ENCODE measurements around the gene SLC16A7. TPM values are rescaled to one million over a fixed set of nuclear protein-coding genes. Genes with fewer than 3 reads are reported as not detected.
"Not testable (repeated sequence)": the region's sequence is repeated elsewhere in the genome, so short reads cannot be mapped to it uniquely, and the experiment has no call there.

SLC16A7 gene
- total RNA-seq, 2 experiments from 2014 or later: 27.5 to 27.8 TPM

DNA sequence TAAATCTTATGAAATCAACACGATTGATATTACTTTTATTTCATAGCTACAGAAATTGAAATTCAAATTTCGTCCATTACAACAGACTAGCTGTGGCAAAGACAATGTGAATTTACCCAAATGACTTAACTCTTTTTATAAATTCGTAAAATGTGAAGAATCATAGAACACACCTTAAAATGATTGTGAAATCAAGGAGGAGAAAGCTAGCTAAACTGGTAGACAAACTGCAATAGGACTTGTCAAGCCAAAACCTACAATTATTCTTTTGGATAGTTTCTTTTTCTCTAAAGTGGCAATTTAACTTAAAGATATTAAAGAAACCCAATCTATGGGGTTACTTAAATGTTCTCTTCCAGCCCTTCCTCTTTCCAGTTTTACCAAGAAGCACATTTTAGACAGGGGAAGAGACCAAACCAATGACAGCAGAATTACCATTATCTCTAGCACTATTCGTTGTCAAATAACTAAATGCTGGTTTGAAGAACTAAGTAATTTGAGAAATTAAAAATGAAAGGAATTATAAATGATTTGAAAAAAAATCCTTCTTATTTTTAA is 807 bp upstream of the SLC16A7 start:
- H3K9me3 Mint-ChIP-seq: no peaks in the 10 kb centered on the region
- peak overlapping the region; percentile 89 for H3K4me3 Mint-ChIP-seq
- H3K27me3 Mint-ChIP-seq (ENCODE audit: low read depth): no peaks in the 10 kb centered on the region
- no peak for DNase-seq
- peaks cover 42% of the 10 kb centered on the region for H3K4me1 Mint-ChIP-seq (ENCODE audit: low read depth)
- CTCF ChIA-PET: interaction anchor here (0.5 to 1.2 kb wide), 3 partner anchors 13 to 213 kb away, joined by 3 to 5 read pairs (median 3); no protein-coding TSS in a partner anchor
- H3K27ac Mint-ChIP-seq: peak overlapping the region; percentile 98
- H3K36me3 Mint-ChIP-seq (ENCODE audit: low read depth): peaks cover 14% of the 10 kb centered on the region
- intact Hi-C loops (cut with micrococcal nuclease): loop anchor here (1.0 to 5.0 kb wide), 4 partner anchors 16 to 1903 kb away; partner anchors contain the start of gene OS9

- DNase-seq: no peak
- H3K27me3 Mint-ChIP-seq (ENCODE audit: low read depth): no peaks in the 10 kb centered on the region
- H3K36me3 Mint-ChIP-seq (ENCODE audit: low read depth): peaks cover 17% of the 10 kb centered on the region
- intact Hi-C loops (cut with micrococcal nuclease): loop anchor here (1.0 to 5.0 kb wide), 4 partner anchors 16 to 1903 kb away; partner anchors contain the start of gene OS9
- H3K4me3 Mint-ChIP-seq: peak overlapping the region; percentile 89
- no peaks in the 10 kb centered on the region for H3K9me3 Mint-ChIP-seq
- H3K27ac Mint-ChIP-seq: peak overlapping the region; percentile 98
- CTCF ChIA-PET: interaction anchor here (0.6 to 1.2 kb wide), 2 partner anchors 213 to 264 kb away, joined by 3 read pairs; no protein-coding TSS in a partner anchor
- peaks cover 45% of the 10 kb centered on the region for H3K4me1 Mint-ChIP-seq (ENCODE audit: low read depth)
Observed at GRCh38 chr12:59595565-59595882, 305 bp upstream of the SLC16A7 start.

GRCh38 chr12:59597385-59597781 is 1.6 kb downstream of the SLC16A7 start:
- Mint-ChIP-seq H3K36me3 (ENCODE audit: low read depth) (peaks cover 25% of the 10 kb centered on the region), H3K27ac (peak overlapping the region; percentile 98), H3K27me3 (ENCODE audit: low read depth) (no peaks in the 10 kb centered on the region), H3K9me3 (no peaks in the 10 kb centered on the region), H3K4me1 (ENCODE audit: low read depth) (peaks cover 57% of the 10 kb centered on the region), H3K4me3 (peak overlapping the region; percentile 89)
- DNase-seq: peak; percentile 83
- CTCF ChIA-PET: interaction anchor here (0.9 kb wide), 1 partner anchor 49 kb away, joined by 3 read pairs; no protein-coding TSS in a partner anchor
- intact Hi-C loops (cut with micrococcal nuclease): loop anchor here (1.0 to 5.0 kb wide), 10 partner anchors 14 to 1905 kb away; partner anchors contain the start of genes ATP23, MARCHF9 and OS9

GRCh38 chr12:59600171-59600570 is 4.3 kb downstream of the SLC16A7 start:
- Mint-ChIP-seq H3K27me3 (ENCODE audit: low read depth) (no peaks in the 10 kb centered on the region), H3K36me3 (ENCODE audit: low read depth) (peaks cover 37% of the 10 kb centered on the region), H3K4me3 (no peak overlapping the region), H3K9me3 (no peaks in the 10 kb centered on the region), H3K4me1 (ENCODE audit: low read depth) (peaks cover 64% of the 10 kb centered on the region), H3K27ac (no peak overlapping the region)
- CTCF ChIA-PET: no interaction called here
- intact Hi-C loops (cut with micrococcal nuclease): no loop called here
- DNase-seq: no peak

- no peaks in the 10 kb centered on the region for H3K9me3 Mint-ChIP-seq
- no peak overlapping the region for H3K4me3 Mint-ChIP-seq
- intact Hi-C loops (cut with micrococcal nuclease): loop anchor here (2.0 kb wide), 1 partner anchor 15 kb away; no protein-coding TSS in a partner anchor
- no peaks in the 10 kb centered on the region for H3K27me3 Mint-ChIP-seq (ENCODE audit: low read depth)
- H3K4me1 Mint-ChIP-seq (ENCODE audit: low read depth): peaks cover 66% of the 10 kb centered on the region
- H3K36me3 Mint-ChIP-seq (ENCODE audit: low read depth): peaks cover 48% of the 10 kb centered on the region
- DNase-seq: no peak
- CTCF ChIA-PET: interaction anchor here (0.9 kb wide), 1 partner anchor 198 kb away, joined by 3 read pairs; no protein-coding TSS in a partner anchor
- no peak overlapping the region for H3K27ac Mint-ChIP-seq
Observed at GRCh38 chr12:59603754-59604153, 7.9 kb downstream of the SLC16A7 start.

DNA sequence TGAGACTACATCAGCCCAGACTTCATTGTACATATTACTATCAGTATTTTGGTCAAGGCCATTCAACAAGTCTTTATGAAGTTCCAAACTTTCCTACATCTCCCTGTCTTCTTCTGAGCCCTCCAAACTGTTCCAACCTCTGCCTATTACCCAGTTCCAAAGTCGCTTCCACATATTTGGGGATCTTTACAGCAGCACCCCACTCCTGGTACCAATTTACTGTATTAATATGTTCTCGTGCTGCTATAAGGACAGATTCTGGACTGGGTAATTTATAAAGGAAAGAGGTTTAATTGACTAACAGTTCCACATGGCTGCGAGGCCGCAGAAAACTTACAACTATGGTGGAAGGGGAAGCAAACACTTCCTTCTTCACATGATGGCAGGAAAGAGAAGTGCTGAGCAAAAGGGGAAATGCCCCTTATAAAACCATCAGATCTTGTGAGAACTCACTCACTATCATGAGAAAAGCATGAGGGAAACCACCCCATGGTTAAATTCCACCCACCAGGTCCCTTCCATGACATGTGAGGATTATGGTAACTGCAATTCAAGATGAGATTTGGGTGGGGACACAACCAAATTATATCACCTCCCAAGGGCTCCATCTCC is 17.1 kb downstream of the SLC16A7 start:
- intact Hi-C loops (cut with micrococcal nuclease); DNase-seq; H3K4me3 Mint-ChIP-seq; H3K27ac Mint-ChIP-seq; H3K27me3 Mint-ChIP-seq (ENCODE audit: low read depth); CTCF ChIA-PET: not testable (repeated sequence)
- Mint-ChIP-seq H3K36me3 (ENCODE audit: low read depth) (peaks cover 55% of the 10 kb centered on the region), H3K4me1 (ENCODE audit: low read depth) (peaks cover 18% of the 10 kb centered on the region), H3K9me3 (peaks cover 29% of the 10 kb centered on the region)

GRCh38 chr12:59615392-59616165 is 19.8 kb downstream of the SLC16A7 start:
- intact Hi-C loops (cut with micrococcal nuclease): no loop called here
- H3K27me3 Mint-ChIP-seq (ENCODE audit: low read depth): no peaks in the 10 kb centered on the region
- CTCF ChIA-PET: no interaction called here

DNA sequence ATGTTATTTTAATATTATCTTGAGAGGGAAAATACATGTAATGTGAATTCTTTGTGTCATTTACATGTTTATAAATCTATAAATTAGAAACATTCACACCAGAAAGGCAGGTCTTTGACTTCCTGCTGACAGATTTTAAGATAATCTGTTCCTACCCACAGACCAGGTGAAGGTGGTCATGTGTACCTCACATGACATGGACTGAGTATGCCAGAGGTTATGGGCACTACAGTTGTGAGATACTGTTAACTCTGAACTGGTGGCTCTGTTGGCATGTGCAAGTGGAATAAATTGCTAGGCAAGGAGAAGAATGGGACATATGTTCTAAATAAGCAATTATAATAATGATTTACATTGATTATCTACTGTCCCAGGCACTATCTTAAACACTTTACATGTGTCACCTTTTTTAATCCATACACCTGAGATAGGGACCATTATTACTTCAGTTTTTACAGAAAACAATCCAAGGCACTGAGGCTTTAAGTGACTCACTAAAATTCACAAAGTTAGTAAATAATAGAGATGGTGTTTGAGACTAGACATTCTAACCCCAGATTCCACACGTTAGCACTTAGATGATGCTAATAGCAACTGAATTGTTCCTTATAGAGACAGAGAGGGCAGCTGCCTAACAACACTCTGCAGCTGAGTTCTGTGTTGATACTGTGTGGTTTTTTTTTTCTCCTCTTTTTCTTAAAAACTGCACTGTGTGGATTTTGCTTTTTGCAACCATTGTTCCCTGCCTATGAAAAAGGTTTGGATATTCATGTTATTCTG is 23.8 kb downstream of the SLC16A7 start:
- CTCF ChIA-PET: no interaction called here
- Mint-ChIP-seq H3K36me3 (ENCODE audit: low read depth) (peaks cover 5% of the 10 kb centered on the region), H3K4me1 (ENCODE audit: low read depth) (peaks cover 50% of the 10 kb centered on the region), H3K27ac (no peak overlapping the region), H3K4me3 (no peak overlapping the region), H3K27me3 (ENCODE audit: low read depth) (no peaks in the 10 kb centered on the region), H3K9me3 (no peaks in the 10 kb centered on the region)
- intact Hi-C loops (cut with micrococcal nuclease): loop anchor here (2.0 kb wide), 1 partner anchor 15 kb away; no protein-coding TSS in a partner anchor
- DNase-seq: no peak

More at GRCh38 chr12:59615392-59616165, 19.8 kb downstream of the SLC16A7 start:
- Mint-ChIP-seq H3K36me3 (ENCODE audit: low read depth) (peaks cover 37% of the 10 kb centered on the region), H3K4me1 (ENCODE audit: low read depth) (peaks cover 38% of the 10 kb centered on the region), H3K27ac (no peak overlapping the region), H3K4me3 (no peak overlapping the region), H3K9me3 (peaks cover 27% of the 10 kb centered on the region)
- no peak for DNase-seq

DNA sequence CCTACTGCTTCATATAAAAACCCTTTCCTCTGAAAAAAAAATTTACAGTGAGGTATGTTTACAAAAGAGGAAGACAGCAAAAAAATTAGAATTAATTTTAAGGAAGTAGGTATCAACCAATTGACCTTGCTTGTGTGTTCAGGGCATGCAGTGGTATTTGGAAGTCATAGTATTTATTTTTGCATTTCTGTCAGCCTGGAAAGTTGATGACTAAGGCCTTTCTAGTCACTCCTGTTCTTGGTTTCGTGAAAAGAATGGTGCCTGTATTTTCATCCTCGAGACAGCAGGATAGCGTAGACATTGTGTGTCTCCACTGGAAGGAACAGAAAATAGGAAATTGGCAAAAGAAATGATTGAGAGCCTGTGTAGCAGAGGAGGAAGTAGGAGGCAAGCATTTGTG is 24.5 kb downstream of the SLC16A7 start:
- Mint-ChIP-seq H3K36me3 (ENCODE audit: low read depth) (peaks cover 8% of the 10 kb centered on the region), H3K4me3 (no peak overlapping the region), H3K27ac (no peak overlapping the region), H3K4me1 (ENCODE audit: low read depth) (peaks cover 51% of the 10 kb centered on the region), H3K9me3 (no peaks in the 10 kb centered on the region), H3K27me3 (ENCODE audit: low read depth) (no peaks in the 10 kb centered on the region)
- CTCF ChIA-PET: no interaction called here
- no peak for DNase-seq
- intact Hi-C loops (cut with micrococcal nuclease): no loop called here

GRCh38 chr12:59624732-59625460 is 29.1 kb downstream of the SLC16A7 start:
- H3K4me1 Mint-ChIP-seq (ENCODE audit: low read depth): peaks cover 56% of the 10 kb centered on the region
- H3K4me3 Mint-ChIP-seq: no peak overlapping the region
- H3K9me3 Mint-ChIP-seq: no peaks in the 10 kb centered on the region
- intact Hi-C loops (cut with micrococcal nuclease): no loop called here
- peaks cover 16% of the 10 kb centered on the region for H3K36me3 Mint-ChIP-seq (ENCODE audit: low read depth)
- no peak for DNase-seq
- CTCF ChIA-PET: interaction anchor here (0.5 kb wide), 1 partner anchor 1688 kb away, joined by 3 read pairs; no protein-coding TSS in a partner anchor
- no peaks in the 10 kb centered on the region for H3K27me3 Mint-ChIP-seq (ENCODE audit: low read depth)
- H3K27ac Mint-ChIP-seq: no peak overlapping the region

- Mint-ChIP-seq H3K9me3 (no peaks in the 10 kb centered on the region), H3K4me3 (no peak overlapping the region), H3K36me3 (ENCODE audit: low read depth) (peaks cover 17% of the 10 kb centered on the region), H3K4me1 (ENCODE audit: low read depth) (peaks cover 50% of the 10 kb centered on the region), H3K27ac (no peak overlapping the region), H3K27me3 (ENCODE audit: low read depth) (no peaks in the 10 kb centered on the region)
- no peak for DNase-seq
- CTCF ChIA-PET: no interaction called here
- intact Hi-C loops (cut with micrococcal nuclease): no loop called here
Observed at GRCh38 chr12:59626382-59626781, 30.6 kb downstream of the SLC16A7 start.

All from activated naive CD4-positive, alpha-beta T cell treated with anti-CD3 and anti-CD28 coated beads for 36 hours (primary cell).